C4-2B (cell line): ENCODE measurements around the gene CDC14A.

Experiments
- H3K27ac ChIP-seq: fragments of 450-650 bp; 2 replicates; pipeline ENCODE4 v1.5.1; 2017
- ZFX ChIP-seq: fragments of 450-650 bp; IDR thresholded peaks from 2 replicates; pipeline ENCODE4 v1.6.1; 2017
- TF ChIP-seq, protein P1 (sequence below): fragments of 450-650 bp; conservative IDR thresholded peaks from 2 replicates; pipeline ENCODE4 v1.5.1; 2017; ENCODE audit warnings: mild to moderate bottlenecking

CDC14A gene

DNA sequence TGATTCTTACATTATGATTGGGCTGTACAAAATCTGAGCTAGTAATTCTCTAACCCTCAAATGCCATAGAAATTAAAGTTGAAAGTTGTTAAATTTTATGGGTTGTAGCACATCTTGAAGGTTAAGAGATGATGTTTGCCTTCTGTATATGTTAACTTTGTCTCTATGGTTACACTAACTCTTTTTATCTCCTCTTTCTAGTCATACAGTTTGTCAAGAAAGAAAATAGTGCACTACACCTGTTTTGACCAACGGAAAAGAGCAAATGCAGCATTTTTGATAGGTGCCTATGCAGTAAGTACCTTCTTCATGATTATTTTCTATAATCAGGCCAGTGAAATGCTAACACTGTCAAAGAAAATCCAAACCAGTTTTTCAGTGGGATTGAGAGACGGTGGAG is 38.2 kb downstream of the CDC14A start:
- H3K27ac ChIP-seq = no peak overlapping the region
- TF ChIP-seq ZFX = no peak
- TF ChIP-seq, protein P1, sequence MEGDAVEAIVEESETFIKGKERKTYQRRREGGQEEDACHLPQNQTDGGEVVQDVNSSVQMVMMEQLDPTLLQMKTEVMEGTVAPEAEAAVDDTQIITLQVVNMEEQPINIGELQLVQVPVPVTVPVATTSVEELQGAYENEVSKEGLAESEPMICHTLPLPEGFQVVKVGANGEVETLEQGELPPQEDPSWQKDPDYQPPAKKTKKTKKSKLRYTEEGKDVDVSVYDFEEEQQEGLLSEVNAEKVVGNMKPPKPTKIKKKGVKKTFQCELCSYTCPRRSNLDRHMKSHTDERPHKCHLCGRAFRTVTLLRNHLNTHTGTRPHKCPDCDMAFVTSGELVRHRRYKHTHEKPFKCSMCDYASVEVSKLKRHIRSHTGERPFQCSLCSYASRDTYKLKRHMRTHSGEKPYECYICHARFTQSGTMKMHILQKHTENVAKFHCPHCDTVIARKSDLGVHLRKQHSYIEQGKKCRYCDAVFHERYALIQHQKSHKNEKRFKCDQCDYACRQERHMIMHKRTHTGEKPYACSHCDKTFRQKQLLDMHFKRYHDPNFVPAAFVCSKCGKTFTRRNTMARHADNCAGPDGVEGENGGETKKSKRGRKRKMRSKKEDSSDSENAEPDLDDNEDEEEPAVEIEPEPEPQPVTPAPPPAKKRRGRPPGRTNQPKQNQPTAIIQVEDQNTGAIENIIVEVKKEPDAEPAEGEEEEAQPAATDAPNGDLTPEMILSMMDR = no peak

DNA sequence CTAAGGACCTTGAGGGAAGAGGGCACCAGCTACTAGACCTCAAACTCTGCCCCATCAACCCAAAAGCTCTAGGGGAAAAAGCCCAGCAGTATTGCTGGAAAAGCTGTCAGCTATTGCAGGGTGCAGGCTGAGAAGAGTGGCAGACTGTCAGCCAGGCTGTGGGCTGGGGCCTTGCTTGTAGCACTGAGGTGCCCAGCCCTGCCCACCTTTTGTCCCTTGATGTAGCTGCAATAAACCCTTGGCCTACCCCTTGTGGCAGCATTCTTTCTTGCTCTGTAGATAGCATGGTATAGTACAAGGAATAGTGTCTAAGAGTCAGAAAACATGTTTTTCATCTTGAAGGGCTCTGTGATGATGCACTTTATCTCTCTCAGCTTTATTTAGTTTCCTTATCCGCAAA is 39.4 kb downstream of the CDC14A start:
- TF ChIP-seq, protein P1 = no peak
- no peak for TF ChIP-seq ZFX
- no peak overlapping the region for H3K27ac ChIP-seq

DNA sequence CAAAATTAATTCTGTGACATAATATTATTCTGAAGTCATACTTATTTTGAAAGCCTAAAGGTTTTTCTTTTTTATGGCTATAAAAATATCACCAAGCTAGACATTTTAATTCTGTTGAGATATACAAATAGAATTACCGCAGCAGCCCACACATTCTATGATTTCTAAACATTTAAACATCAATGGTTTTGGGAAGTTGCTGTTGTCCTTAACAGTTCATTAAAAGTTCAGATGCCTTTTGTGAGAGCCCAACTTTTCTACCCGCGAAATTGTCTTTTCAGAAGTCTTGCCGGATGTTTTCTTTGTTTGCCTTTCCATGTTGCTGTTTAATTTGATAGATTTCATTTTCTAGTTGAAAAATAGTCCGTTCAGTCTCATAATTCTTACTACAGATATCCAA is 40.5 kb downstream of the CDC14A start:
- TF ChIP-seq, protein P1 = no peak
- no peak for TF ChIP-seq ZFX
- H3K27ac ChIP-seq = no peak overlapping the region

DNA sequence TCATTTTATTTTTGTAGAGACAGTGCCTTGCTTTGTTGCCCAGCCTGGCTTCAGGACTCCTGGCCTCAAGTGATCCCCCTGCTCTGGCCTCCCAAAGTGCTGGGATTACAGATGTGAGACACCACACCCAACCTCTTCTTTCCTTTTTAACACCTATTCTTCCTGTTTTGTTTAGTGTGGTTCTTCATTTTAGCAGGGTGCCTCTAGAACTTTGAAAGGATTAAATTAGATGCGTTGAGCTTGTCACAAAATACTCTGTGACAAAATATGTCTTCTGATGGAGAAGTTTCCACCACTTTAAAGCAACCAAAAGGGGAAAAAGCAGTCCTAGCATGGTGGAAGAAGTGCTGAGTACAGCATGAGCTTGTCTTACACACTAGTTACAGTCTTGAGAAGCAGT is 42.0 kb downstream of the CDC14A start:
- H3K27ac ChIP-seq = no peak overlapping the region
- no peak for TF ChIP-seq ZFX
- TF ChIP-seq, protein P1 = no peak

DNA sequence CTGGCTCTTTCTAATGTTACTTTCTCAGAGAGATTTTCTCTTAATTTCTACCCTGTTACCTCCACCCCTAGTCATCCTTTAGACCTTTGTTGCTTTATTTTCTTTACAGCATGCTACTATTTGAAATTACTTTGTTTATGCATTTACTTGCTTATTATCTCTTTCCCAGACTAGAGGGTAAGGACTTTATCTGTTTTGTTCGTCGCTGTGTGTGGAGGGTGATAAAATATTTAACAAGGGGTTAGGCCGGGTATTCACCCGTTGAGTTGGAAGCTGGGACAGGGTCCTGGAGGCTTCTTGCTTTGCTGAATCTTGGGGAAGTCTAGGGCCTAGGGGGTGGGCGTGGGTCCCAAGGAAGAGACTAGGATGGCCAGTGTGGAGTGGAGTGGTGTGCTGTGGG is 43.6 kb downstream of the CDC14A start:
- no peak overlapping the region for H3K27ac ChIP-seq
- no peak for TF ChIP-seq ZFX
- TF ChIP-seq, protein P1 = no peak

DNA sequence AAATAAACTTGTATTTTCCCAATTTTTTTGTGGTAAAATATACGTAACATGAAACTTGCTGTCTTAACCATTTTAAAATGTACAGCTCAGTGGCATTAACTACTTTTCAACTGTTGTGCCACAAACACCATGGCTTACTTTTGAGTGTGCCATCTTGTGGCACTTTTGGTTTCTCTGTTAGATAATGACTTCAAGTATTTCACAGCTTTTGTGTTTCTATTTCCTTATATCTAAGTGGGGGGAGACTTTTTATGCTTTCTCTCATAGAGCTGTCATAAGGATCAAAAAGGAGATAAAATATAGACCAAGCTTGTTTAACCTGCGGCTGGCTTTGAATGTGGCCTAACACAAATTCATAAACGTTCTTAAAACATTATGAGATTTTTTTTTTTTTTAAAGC is 44.3 kb downstream of the CDC14A start:
- TF ChIP-seq, protein P1 = peak; percentile 15; the same call in 1 of the 2 replicates
- TF ChIP-seq ZFX = no peak

DNA sequence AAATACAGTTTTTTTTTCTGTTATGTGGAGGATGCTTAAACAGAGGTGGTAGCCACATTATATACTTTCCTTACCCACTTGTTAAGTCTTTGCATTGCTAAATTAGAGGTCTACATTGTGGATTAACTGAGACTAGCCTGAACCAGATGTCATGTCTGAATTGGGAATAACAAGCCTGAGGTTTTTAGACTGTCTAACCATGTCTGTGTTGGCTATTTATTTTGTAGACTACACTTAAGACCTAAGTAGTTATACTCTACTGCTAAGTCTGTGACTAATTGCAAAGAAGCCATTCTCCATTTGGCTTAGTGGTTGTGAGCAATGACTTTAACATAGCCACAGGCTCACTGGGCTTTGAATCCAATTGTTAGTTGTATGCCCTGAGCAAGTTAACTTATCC is 45.4 kb downstream of the CDC14A start:
- no peak overlapping the region for H3K27ac ChIP-seq
- no peak for TF ChIP-seq ZFX
- TF ChIP-seq, protein P1 = no peak

More for the DNA sequence above, 44.3 kb downstream of the CDC14A start:
- H3K27ac ChIP-seq = no peak overlapping the region
